ENCODE results near the gene RIPPLY3.

RIPPLY3 gene

DNA sequence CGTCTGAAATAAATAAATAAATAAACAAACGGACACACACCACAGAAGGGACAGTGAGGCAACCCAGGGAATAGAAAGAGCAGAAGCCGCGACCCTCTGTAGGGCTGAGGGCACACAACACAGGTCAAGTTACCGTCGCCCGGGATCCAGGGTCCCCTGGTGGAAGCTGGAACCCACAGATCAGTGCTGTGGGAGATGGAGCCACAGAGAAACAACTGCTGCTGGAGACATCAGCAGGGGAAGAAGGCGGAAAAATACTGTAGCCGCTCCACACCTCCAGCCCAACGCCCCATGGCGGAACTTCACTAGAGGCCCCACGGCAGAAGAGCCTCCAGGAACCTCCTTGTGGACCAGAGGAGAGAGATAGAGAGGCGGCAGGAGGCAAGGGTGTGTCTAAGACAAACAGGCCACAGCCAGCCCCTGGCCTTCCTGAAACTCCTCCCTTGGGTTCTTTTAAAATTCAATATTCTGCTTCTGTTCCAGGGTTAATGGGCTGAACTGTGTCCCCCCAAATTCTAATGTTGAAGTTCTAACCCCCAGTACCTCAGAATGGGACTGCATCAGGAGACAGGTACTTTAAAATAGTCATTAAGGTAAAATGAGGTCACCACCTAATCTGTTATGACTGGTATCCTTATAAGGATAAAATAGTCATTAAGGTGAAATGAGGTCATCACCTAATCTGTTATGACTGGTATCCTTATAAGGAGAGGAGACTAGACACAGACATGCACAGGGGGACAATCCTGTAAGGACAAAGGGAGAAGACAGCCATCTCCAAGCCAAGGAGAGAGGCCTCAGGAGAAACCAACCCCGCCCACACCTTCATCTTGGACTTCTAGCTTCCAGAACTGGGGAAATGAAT, 32.3 kb upstream of the RIPPLY3 start (continued):
- TF ChIP-seq GLI4 (tag by site-specific recombination; IDR thresholded peaks at IDR 0.05), result no peak
- TF ChIP-seq, protein P1, sequence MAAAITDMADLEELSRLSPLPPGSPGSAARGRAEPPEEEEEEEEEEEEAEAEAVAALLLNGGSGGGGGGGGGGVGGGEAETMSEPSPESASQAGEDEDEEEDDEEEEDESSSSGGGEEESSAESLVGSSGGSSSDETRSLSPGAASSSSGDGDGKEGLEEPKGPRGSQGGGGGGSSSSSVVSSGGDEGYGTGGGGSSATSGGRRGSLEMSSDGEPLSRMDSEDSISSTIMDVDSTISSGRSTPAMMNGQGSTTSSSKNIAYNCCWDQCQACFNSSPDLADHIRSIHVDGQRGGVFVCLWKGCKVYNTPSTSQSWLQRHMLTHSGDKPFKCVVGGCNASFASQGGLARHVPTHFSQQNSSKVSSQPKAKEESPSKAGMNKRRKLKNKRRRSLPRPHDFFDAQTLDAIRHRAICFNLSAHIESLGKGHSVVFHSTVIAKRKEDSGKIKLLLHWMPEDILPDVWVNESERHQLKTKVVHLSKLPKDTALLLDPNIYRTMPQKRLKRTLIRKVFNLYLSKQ (tag by site-specific recombination; IDR thresholded peaks at IDR 0.05; ENCODE audit: borderline replicate concordance), result no peak
- 0 out of 2 replicates have a peak, but pooled peaks have one; percentile 1 for TF ChIP-seq GLIS2 (tag by site-specific recombination; IDR thresholded peaks at IDR 0.05)
- no peak for TF ChIP-seq ZNF350 (tag by site-specific recombination; IDR thresholded peaks at IDR 0.05)
- TF ChIP-seq ZNF140 (tag by site-specific recombination; IDR thresholded peaks at IDR 0.05), result no peak
- TF ChIP-seq ZNF366 (tag by site-specific recombination; conservative IDR thresholded peaks at IDR 0.05), result peak; percentile 73; the same call in 1 of the 2 replicates
- TF ChIP-seq MZF1 (tag by site-specific recombination; IDR thresholded peaks at IDR 0.05; ENCODE audit: borderline replicate concordance), result no peak
- TF ChIP-seq ZNF24 (tag by site-specific recombination; IDR thresholded peaks at IDR 0.05), result 0 out of 2 replicates have a peak, but pooled peaks have one; percentile 46
- TF ChIP-seq ZNF266 (tag by site-specific recombination; IDR thresholded peaks at IDR 0.05; ENCODE audit: low read depth), result no peak
- TF ChIP-seq PRDM1 (tag by site-specific recombination; IDR thresholded peaks at IDR 0.05), result peak; percentile 46
- peak; percentile 81 for TF ChIP-seq KLF10 (tag by site-specific recombination; IDR thresholded peaks at IDR 0.05)
- TF ChIP-seq, protein P2, sequence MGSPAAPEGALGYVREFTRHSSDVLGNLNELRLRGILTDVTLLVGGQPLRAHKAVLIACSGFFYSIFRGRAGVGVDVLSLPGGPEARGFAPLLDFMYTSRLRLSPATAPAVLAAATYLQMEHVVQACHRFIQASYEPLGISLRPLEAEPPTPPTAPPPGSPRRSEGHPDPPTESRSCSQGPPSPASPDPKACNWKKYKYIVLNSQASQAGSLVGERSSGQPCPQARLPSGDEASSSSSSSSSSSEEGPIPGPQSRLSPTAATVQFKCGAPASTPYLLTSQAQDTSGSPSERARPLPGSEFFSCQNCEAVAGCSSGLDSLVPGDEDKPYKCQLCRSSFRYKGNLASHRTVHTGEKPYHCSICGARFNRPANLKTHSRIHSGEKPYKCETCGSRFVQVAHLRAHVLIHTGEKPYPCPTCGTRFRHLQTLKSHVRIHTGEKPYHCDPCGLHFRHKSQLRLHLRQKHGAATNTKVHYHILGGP (tag by site-specific recombination; IDR thresholded peaks at IDR 0.05), result no peak
- no peak for TF ChIP-seq ZNF19 (tag by site-specific recombination; IDR thresholded peaks at IDR 0.05; ENCODE audit: low read depth)
- TF ChIP-seq, protein P3, sequence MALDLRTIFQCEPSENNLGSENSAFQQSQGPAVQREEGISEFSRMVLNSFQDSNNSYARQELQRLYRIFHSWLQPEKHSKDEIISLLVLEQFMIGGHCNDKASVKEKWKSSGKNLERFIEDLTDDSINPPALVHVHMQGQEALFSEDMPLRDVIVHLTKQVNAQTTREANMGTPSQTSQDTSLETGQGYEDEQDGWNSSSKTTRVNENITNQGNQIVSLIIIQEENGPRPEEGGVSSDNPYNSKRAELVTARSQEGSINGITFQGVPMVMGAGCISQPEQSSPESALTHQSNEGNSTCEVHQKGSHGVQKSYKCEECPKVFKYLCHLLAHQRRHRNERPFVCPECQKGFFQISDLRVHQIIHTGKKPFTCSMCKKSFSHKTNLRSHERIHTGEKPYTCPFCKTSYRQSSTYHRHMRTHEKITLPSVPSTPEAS (tag by site-specific recombination; IDR thresholded peaks at IDR 0.05), result no peak
- TF ChIP-seq FEZF1 (tag by site-specific recombination; IDR thresholded peaks at IDR 0.05), result no peak
- TF ChIP-seq ZBTB17 (tag by site-specific recombination; IDR thresholded peaks at IDR 0.05), result 0 out of 2 replicates have a peak, but pooled peaks have one; percentile 6
- TF ChIP-seq GLIS1 (tag by site-specific recombination; IDR thresholded peaks at IDR 0.05), result peak; percentile 33; the same call in 1 of the 2 replicates
- no peak for TF ChIP-seq ZNF391 (tag by site-specific recombination; IDR thresholded peaks at IDR 0.05; ENCODE audit: borderline replicate concordance, low read depth)
- no peak for TF ChIP-seq SCRT1 (tag by site-specific recombination; IDR thresholded peaks at IDR 0.05; ENCODE audit: borderline replicate concordance)
- TF ChIP-seq, protein P4, sequence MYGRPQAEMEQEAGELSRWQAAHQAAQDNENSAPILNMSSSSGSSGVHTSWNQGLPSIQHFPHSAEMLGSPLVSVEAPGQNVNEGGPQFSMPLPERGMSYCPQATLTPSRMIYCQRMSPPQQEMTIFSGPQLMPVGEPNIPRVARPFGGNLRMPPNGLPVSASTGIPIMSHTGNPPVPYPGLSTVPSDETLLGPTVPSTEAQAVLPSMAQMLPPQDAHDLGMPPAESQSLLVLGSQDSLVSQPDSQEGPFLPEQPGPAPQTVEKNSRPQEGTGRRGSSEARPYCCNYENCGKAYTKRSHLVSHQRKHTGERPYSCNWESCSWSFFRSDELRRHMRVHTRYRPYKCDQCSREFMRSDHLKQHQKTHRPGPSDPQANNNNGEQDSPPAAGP (tag by site-specific recombination; IDR thresholded peaks at IDR 0.05), result peak; percentile 88
- TF ChIP-seq ZNF658 (tag by site-specific recombination; IDR thresholded peaks at IDR 0.05), result no peak
- no peak; the same call in 1 of the 2 replicates for TF ChIP-seq KLF16 (tag by site-specific recombination; IDR thresholded peaks at IDR 0.05)
- TF ChIP-seq, protein P5, sequence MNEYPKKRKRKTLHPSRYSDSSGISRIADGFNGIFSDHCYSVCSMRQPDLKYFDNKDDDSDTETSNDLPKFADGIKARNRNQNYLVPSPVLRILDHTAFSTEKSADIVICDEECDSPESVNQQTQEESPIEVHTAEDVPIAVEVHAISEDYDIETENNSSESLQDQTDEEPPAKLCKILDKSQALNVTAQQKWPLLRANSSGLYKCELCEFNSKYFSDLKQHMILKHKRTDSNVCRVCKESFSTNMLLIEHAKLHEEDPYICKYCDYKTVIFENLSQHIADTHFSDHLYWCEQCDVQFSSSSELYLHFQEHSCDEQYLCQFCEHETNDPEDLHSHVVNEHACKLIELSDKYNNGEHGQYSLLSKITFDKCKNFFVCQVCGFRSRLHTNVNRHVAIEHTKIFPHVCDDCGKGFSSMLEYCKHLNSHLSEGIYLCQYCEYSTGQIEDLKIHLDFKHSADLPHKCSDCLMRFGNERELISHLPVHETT (tag by site-specific recombination; IDR thresholded peaks at IDR 0.05), result peak; percentile 88
- no peak for TF ChIP-seq ZNF792 (tag by site-specific recombination; IDR thresholded peaks at IDR 0.05)
- TF ChIP-seq, protein P6, sequence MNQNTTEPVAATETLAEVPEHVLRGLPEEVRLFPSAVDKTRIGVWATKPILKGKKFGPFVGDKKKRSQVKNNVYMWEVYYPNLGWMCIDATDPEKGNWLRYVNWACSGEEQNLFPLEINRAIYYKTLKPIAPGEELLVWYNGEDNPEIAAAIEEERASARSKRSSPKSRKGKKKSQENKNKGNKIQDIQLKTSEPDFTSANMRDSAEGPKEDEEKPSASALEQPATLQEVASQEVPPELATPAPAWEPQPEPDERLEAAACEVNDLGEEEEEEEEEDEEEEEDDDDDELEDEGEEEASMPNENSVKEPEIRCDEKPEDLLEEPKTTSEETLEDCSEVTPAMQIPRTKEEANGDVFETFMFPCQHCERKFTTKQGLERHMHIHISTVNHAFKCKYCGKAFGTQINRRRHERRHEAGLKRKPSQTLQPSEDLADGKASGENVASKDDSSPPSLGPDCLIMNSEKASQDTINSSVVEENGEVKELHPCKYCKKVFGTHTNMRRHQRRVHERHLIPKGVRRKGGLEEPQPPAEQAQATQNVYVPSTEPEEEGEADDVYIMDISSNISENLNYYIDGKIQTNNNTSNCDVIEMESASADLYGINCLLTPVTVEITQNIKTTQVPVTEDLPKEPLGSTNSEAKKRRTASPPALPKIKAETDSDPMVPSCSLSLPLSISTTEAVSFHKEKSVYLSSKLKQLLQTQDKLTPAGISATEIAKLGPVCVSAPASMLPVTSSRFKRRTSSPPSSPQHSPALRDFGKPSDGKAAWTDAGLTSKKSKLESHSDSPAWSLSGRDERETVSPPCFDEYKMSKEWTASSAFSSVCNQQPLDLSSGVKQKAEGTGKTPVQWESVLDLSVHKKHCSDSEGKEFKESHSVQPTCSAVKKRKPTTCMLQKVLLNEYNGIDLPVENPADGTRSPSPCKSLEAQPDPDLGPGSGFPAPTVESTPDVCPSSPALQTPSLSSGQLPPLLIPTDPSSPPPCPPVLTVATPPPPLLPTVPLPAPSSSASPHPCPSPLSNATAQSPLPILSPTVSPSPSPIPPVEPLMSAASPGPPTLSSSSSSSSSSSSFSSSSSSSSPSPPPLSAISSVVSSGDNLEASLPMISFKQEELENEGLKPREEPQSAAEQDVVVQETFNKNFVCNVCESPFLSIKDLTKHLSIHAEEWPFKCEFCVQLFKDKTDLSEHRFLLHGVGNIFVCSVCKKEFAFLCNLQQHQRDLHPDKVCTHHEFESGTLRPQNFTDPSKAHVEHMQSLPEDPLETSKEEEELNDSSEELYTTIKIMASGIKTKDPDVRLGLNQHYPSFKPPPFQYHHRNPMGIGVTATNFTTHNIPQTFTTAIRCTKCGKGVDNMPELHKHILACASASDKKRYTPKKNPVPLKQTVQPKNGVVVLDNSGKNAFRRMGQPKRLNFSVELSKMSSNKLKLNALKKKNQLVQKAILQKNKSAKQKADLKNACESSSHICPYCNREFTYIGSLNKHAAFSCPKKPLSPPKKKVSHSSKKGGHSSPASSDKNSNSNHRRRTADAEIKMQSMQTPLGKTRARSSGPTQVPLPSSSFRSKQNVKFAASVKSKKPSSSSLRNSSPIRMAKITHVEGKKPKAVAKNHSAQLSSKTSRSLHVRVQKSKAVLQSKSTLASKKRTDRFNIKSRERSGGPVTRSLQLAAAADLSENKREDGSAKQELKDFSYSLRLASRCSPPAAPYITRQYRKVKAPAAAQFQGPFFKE (tag by site-specific recombination; IDR thresholded peaks at IDR 0.05; ENCODE audit: borderline replicate concordance), result no peak
- peak; percentile 98 for TF ChIP-seq ZNF629 (tag by site-specific recombination; IDR thresholded peaks at IDR 0.05)
- TF ChIP-seq ZNF785 (tag by site-specific recombination; IDR thresholded peaks at IDR 0.05), result no peak

Data from HEK293 (cell line).